Eye (tissue), 1 donor: Measurements from ENCODE around the gene STKLD1.

Experiments used
- DNase-seq: peaks from one replicate; pipeline ENCODE4 v3.0.0-alpha.2; 2015

STKLD1 gene

DNA sequence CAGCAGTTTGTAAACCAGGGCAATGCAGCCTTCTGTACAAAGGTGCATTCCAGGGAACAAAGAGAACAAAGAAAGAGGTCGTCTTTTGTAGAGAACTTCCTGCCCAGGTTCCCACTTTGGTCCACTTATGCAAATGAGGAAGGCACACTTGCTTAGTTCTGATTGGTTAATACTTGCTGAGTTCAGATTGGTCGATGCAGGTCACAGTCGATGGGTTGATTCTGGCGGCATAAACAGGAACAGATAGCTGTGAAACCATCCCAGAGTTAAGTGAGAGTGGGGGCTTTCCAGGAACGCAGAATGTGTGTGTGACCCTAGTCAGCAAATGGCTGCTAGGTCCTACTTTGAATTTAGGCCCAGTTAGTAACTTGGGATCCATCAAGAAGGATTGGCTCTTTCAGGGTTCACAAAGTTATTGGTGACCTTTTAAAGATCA is 44.2 kb downstream of the STKLD1 start:
- DNase-seq, result no peak

DNA sequence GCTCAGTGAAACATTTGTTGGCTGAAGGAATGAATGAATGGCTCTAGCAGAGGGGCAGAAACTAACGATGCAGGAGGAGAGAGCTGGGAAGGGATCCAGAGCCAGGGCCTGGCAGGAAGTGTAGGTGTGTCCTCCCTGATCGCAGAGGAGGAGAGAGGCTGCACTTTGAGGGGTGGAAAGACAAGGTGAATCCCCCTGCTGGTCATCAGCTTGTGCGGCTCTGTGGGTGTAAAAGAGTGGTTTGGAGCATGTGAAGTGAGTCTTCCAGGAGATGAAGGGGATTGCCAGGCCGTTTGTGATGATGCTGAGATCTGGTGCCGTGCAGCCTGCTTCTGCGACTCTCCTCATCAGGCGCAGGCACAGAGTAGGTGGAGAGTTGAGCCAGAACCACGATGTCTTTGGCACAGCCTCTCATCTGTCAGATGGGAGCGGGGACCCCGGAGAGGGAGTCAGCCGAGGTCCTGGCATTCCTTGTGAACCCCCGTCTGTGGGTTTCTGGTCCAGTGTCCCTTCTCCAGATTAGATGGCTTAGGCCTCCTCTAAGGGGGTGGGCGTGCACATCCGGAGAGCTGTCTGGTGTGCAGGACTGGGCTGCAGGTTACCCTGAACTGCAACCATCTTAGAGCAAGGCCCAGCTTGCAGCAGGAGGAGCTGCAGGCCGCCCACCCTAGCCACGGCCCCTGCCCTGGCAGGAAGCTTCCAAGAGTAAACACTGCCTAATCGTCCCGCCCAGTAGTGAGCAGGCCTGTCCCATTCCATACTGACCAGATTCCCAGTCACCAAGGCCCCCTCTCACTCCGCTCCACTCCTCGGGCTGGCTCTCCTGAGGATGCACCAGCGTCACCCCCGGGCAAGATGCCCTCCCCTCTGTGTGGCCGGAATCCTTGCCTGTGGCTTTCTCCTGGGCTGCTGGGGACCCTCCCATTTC is 45.7 kb downstream of the STKLD1 start, which contains the start of gene ADAMTS13:
Gene ADAMTS13 (plus strand): TSS at position 753 of the 928 bp plus-strand sequence. CDS start 77 bp downstream, at position 830.
- no peak for DNase-seq

GRCh38 chr9:133423216-133423615 is 47.0 kb downstream of the STKLD1 start:
- no peak for DNase-seq

DNA sequence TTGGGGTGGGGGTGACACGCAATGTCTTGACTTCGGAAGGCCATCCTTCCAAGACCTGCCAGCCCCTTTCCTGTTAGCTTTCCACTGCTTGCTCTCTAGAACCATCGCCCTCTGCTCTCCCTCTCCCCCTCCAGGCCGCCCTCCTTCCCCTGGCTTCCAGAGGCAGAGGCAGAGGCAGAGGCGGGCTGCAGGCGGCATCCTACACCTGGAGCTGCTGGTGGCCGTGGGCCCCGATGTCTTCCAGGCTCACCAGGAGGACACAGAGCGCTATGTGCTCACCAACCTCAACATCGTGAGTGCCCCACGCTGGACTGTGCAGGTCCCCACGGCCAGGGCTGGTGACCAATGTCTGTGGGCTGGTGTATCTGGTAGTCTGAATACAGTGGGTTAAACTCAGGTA is 48.0 kb downstream of the STKLD1 start:
- DNase-seq, result no peak

GRCh38 chr9:133425049-133425632 is 49.0 kb downstream of the STKLD1 start:
- DNase-seq, result no peak

- no peak for DNase-seq
These were observed 49.8 kb downstream of the STKLD1 start for GRCh38 chr9:133426011-133426410.

- DNase-seq, result no peak
These were observed 51.6 kb downstream of the STKLD1 start for GRCh38 chr9:133427658-133428348.

DNA sequence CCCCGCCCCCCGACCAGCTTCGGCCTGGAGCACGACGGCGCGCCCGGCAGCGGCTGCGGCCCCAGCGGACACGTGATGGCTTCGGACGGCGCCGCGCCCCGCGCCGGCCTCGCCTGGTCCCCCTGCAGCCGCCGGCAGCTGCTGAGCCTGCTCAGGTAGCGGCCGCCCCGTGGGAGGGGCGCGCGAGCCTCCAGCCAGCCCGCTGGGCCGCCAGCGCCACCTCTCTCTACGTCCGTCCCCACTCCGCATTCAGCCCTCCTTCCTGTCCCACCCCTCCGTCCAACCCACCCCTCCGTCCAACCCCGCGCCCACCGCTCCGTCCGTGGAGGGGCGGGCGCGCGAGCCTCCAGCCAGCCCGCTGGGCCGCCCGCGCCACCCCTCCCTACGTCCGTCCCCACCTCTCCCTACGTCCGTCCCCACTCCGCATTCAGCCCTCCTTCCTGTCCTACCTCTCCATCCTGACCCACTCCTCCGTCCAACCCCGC is 52.5 kb downstream of the STKLD1 start:
- peak; percentile 49 for DNase-seq

GRCh38 chr9:133429214-133429613 is 53.0 kb downstream of the STKLD1 start:
- peak; percentile 15 for DNase-seq

DNA sequence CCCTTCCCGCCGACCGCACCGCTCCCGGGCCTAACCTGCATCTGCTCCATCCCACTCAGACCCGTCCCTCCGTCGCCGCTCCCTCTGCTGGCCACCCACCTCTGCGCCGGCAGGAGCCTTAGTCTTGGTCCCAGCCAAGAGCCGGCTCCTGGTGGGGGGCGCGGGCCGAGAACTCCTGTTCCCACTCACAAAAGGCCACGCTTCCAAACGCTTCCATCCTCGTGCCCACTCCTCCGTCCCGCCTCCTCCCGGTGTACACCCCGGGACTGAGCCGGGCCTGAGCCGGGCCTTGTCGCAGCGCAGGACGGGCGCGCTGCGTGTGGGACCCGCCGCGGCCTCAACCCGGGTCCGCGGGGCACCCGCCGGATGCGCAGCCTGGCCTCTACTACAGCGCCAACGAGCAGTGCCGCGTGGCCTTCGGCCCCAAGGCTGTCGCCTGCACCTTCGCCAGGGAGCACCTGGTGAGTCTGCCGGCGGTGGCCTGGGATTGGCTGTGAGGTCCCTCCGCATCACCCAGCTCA is 53.5 kb downstream of the STKLD1 start:
- DNase-seq, result peak; percentile 54

GRCh38 chr9:133430244-133430643 is 54.1 kb downstream of the STKLD1 start:
- DNase-seq, result no peak

DNA sequence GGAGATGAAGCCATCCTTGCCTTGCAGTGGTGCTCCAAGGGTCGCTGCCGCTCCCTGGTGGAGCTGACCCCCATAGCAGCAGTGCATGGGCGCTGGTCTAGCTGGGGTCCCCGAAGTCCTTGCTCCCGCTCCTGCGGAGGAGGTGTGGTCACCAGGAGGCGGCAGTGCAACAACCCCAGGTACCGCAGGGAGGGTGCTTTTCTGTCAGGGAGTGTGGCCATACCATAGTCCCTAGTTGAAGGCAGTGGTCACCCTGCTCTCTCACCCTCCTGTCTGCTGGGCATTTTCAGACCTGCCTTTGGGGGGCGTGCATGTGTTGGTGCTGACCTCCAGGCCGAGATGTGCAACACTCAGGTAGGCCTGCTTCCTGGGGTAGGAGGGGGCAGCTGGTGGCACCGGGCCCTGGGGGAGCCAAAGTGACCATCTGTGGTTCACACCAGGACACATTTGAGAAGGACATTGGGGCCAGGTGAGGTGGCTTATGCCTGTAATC is 57.2 kb downstream of the STKLD1 start:
- DNase-seq, result no peak

- no peak for DNase-seq
These were observed 60.5 kb downstream of the STKLD1 start for GRCh38 chr9:133436681-133437080.

DNA sequence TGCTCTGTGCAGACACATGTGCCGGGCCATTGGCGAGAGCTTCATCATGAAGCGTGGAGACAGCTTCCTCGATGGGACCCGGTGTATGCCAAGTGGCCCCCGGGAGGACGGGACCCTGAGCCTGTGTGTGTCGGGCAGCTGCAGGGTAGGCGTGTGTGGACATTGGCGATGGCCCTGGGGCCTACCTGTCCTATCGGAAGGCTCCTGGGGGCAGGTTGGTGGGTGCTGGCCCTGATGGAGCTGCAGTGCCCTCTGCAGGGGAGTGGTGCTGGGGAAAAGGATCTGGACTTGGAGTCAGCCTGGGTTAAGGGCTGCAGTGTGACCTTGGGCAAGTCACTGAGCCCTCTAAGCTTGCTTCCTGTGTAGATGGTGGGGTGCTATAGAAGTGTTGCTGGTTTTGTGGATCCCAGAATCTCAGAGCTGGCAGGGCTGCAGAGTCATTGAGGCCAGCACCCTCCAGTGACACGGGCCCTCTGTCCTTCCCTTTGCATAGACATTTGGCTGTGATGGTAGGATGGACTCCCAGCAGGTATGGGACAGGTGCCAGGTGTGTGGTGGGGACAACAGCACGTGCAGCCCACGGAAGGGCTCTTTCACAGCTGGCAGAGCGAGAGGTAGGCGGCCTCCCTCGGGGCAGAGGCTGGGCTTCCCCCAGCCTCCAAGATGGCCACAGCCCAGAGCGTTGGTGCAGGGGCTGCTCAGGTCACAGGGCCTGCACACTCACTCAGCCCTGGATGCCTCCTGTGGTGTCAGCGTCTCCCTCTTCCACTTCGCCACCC is 61.8 kb downstream of the STKLD1 start:
- no peak for DNase-seq

DNA sequence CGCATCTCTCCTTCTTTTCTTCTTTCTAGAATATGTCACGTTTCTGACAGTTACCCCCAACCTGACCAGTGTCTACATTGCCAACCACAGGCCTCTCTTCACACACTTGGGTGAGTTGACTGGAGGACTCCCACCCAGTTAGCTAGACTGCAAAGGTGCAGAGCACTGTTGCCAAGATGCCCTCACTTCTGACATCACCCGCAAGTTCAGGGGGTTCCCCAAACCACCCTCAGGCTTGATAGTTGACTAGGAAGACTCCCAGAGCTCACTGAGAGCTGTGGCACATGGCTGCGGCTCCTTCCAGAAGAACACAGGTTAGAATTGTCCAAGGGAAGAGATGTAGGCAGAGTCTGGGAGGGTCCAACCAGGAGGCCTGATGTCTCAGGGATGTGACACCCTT is 63.2 kb downstream of the STKLD1 start:
- no peak for DNase-seq

DNA sequence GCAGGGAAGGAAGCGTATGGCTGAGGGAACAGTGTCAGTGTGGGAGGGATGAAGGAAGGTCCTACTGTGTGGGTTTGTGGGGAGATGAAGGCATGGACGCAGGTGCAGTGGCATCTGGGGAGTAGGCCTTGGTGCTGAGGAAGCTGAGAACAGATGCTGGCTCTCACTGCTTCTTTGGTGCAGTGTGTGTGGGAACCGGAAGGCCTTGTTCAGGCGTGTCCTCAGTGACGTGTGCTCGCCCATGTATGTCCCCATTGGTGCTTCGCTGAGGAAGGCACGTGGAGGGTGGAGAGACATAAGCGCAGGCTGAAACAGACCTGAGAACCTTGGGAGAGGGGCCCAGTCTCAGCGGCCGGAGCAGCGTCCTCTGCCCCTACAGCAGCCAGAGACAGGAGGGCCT is 64.7 kb downstream of the STKLD1 start:
- no peak for DNase-seq

DNA sequence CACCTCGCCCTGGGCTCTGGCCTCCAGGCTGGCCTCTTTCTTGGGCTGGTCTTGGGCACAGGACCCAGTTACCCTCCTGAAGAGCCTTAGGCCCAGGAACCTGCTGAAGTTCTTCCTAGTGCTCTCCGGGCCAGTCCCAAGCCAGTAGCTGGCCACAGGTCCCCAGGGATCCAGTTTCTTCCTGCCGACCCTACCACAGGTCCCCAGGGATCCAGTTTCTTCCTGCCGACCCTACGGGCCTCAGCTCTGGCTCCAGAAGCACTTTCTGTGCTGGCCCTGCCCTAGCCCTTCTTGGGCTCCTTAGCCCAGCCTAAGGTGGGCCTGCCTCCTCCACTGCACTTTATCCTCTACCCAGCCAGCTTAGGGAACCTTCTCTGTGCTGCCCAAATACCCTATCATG is 65.4 kb downstream of the STKLD1 start:
- DNase-seq, result no peak

GRCh38 chr9:133443248-133443647 is 67.1 kb downstream of the STKLD1 start:
- DNase-seq, result no peak

DNA sequence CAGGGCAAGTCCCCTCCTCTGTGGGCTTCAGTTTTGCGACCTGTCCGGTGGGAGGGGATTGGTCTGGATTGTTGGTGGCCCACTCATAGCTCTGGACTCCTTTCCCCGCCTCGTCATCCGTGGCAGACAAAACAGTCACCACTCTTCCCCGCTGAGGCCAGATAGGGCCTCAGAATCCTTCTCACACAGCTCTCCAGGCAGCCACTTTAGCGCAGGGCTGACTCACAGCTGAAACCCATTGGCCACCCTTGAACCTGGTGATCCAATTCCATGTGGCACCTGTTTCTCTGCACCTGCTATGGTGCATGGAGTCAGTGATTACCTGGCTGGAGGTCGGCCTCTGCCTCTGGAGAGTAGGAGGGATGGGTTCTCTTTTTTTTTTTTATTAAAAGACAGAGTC is 67.8 kb downstream of the STKLD1 start:
- DNase-seq, result no peak

- no peak for DNase-seq
These were observed 69.3 kb downstream of the STKLD1 start for GRCh38 chr9:133445293-133445969.

DNA sequence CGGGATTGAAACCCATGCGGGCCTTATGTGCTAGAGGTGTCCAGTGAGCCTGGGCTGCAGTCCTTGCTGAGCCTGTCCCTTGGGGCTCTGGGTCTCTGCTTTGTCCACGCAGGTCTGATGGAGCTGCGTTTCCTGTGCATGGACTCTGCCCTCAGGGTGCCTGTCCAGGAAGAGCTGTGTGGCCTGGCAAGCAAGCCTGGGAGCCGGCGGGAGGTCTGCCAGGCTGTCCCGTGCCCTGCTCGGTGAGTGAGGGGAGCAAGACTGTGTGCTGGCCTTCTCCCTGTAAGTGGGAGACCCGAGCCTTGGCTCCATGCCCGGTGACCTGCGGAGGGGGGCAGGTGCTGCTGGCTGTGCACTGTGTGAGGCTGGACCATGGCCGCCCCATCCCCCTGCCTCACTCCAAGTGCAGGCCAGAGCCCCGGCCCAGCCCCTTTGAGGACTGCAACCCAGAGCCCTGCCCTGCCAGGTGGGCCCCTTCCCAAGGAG is 72.4 kb downstream of the STKLD1 start:
- no peak for DNase-seq
